GM23248 (cell line): ENCODE measurements around the gene JPH2.

Source experiments
- EZH2 ChIP-seq: fragments of 200-600 bp; sonication (generic); IDR thresholded peaks from 2 replicates; pipeline ENCODE4 v1.6.1; 2018; ENCODE audit warnings: antibody characterized with exemption, mild to moderate bottlenecking; ENCODE audit not compliant: insufficient read depth, poor library complexity, severe bottlenecking
- EZH2phosphoT487 ChIP-seq: fragments of 200-600 bp; sonication (generic); IDR thresholded peaks from 2 replicates; pipeline ENCODE4 v1.6.1; 2018; ENCODE audit warnings: antibody characterized with exemption, moderate library complexity, mild to moderate bottlenecking, low read depth; ENCODE audit not compliant: insufficient read depth

DNA sequence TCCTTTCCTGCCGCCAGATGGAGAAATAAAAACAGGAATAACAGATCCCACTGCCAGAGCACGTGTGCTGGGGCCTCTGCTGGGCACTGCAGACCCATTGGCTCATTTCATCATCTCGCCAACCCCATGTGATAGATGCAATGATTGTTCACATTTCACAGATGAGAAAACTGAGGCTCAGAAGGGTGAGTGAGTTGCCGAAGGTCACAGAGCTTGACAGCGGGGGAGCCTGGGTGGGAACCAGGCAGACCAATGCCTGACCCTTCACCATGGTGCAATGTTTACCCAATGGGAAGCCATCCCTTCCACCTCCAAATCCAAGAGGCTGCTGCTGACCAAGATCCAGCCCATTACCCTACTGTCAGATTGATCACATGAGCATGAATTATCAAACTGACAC, 105.1 kb downstream of the JPH2 start:
- no peak for TF ChIP-seq EZH2phosphoT487
- no peak for TF ChIP-seq EZH2
